Measurements from ENCODE around the gene MBD4. TPM values are rescaled to one million over a fixed set of nuclear protein-coding genes. Genes with fewer than 3 reads are reported as not detected.
"Not testable (repeated sequence)": the region's sequence is repeated elsewhere in the genome, so short reads cannot be mapped to it uniquely, and the experiment has no call there.

Gene MBD4
- total RNA-seq, 1 donor from 2014 or later: 34.9 TPM

- DNase-seq (ENCODE audit: low spot score): no peak
Measured at GRCh38 chr3:129410971-129411370, 28.8 kb downstream of the MBD4 start.

GRCh38 chr3:129409541-129409940 is 30.2 kb downstream of the MBD4 start:
- DNase-seq (ENCODE audit: low spot score): no peak

GRCh38 chr3:129404610-129405009 is 35.1 kb downstream of the MBD4 start:
- DNase-seq (ENCODE audit: low spot score): no peak

GRCh38 chr3:129404130-129404529 is 35.6 kb downstream of the MBD4 start:
- no peak for DNase-seq (ENCODE audit: low spot score)

- no peak for DNase-seq (ENCODE audit: low spot score)
Measured at GRCh38 chr3:129403450-129403849, 36.3 kb downstream of the MBD4 start.

GRCh38 chr3:129402616-129403015 is 37.1 kb downstream of the MBD4 start:
- DNase-seq (ENCODE audit: low spot score): no peak

GRCh38 chr3:129402210-129402609 is 37.5 kb downstream of the MBD4 start:
- no peak for DNase-seq (ENCODE audit: low spot score)

GRCh38 chr3:129399895-129400357 is 39.8 kb downstream of the MBD4 start:
- no peak for DNase-seq (ENCODE audit: low spot score)

GRCh38 chr3:129399145-129399894 is 40.4 kb downstream of the MBD4 start:
- peak; percentile 89 for DNase-seq (ENCODE audit: low spot score)

GRCh38 chr3:129398803-129399144 is 41.0 kb downstream of the MBD4 start:
- DNase-seq (ENCODE audit: low spot score): no peak

- DNase-seq (ENCODE audit: low spot score): not testable (repeated sequence)
Measured at GRCh38 chr3:129393760-129394564, 45.8 kb downstream of the MBD4 start.

- DNase-seq (ENCODE audit: low spot score): no peak
Measured at GRCh38 chr3:129393271-129393670, 46.5 kb downstream of the MBD4 start.

GRCh38 chr3:129392106-129392887 is 47.5 kb downstream of the MBD4 start:
- not testable (repeated sequence) for DNase-seq (ENCODE audit: low spot score)

- not testable (repeated sequence) for DNase-seq (ENCODE audit: low spot score)
Measured at GRCh38 chr3:129391583-129391982, 48.2 kb downstream of the MBD4 start.

GRCh38 chr3:129389572-129389937 is 50.2 kb downstream of the MBD4 start:
- DNase-seq (ENCODE audit: low spot score): no peak

- DNase-seq (ENCODE audit: low spot score): not testable (repeated sequence)
Measured at GRCh38 chr3:129388791-129389571, 50.8 kb downstream of the MBD4 start.

GRCh38 chr3:129387487-129387886 is 52.3 kb downstream of the MBD4 start:
- DNase-seq (ENCODE audit: low spot score): no peak

- no peak for DNase-seq (ENCODE audit: low spot score)
Measured at GRCh38 chr3:129386984-129387383, 52.8 kb downstream of the MBD4 start.

GRCh38 chr3:129385507-129385906 is 54.2 kb downstream of the MBD4 start:
- DNase-seq (ENCODE audit: low spot score): not testable (repeated sequence)

- DNase-seq (ENCODE audit: low spot score): no peak
Measured at GRCh38 chr3:129384594-129385323, 55.0 kb downstream of the MBD4 start.

- DNase-seq (ENCODE audit: low spot score): not testable (repeated sequence)
Measured at GRCh38 chr3:129384103-129384502, 55.6 kb downstream of the MBD4 start.

Measured in mucosa of gallbladder (tissue), 1 donor.